Nephron progenitor cell (in vitro differentiated cells): ENCODE measurements around the gene RNU2-63P.

ENCODE experiments used
- DNase-seq: peaks from one replicate; pipeline ENCODE4 v3.0.0; 2021
- H3K27ac Mint-ChIP-seq: 2 replicates; pipeline ENCODE4 v1.8.0; 2021; ENCODE audit warnings: mild to moderate bottlenecking, moderate library complexity, mixed read lengths
- H3K27me3 Mint-ChIP-seq: 2 replicates; pipeline ENCODE4 v1.8.0; 2021; ENCODE audit warnings: mild to moderate bottlenecking, low read depth, mixed read lengths; ENCODE audit not compliant: poor library complexity
- H3K36me3 Mint-ChIP-seq: 2 replicates; pipeline ENCODE4 v1.8.0; 2021; ENCODE audit warnings: low read depth, mixed read lengths
- H3K4me1 Mint-ChIP-seq: 2 replicates; pipeline ENCODE4 v1.8.0; 2021; ENCODE audit warnings: mixed read lengths
- H3K4me3 Mint-ChIP-seq: 2 replicates; pipeline ENCODE4 v1.8.0; 2021; ENCODE audit warnings: mild to moderate bottlenecking, moderate library complexity, mixed read lengths
- H3K9me3 Mint-ChIP-seq: 2 replicates; pipeline ENCODE4 v1.8.0; 2021; ENCODE audit warnings: mild to moderate bottlenecking, moderate library complexity, mixed read lengths
- TF ChIP-seq, protein P1 (sequence below): fragments of 200-600 bp; sonication (generic); IDR thresholded peaks from 2 replicates; pipeline ENCODE4 v1.5.0; 2021; ENCODE audit warnings: antibody characterized with exemption

RNU2-63P gene

DNA sequence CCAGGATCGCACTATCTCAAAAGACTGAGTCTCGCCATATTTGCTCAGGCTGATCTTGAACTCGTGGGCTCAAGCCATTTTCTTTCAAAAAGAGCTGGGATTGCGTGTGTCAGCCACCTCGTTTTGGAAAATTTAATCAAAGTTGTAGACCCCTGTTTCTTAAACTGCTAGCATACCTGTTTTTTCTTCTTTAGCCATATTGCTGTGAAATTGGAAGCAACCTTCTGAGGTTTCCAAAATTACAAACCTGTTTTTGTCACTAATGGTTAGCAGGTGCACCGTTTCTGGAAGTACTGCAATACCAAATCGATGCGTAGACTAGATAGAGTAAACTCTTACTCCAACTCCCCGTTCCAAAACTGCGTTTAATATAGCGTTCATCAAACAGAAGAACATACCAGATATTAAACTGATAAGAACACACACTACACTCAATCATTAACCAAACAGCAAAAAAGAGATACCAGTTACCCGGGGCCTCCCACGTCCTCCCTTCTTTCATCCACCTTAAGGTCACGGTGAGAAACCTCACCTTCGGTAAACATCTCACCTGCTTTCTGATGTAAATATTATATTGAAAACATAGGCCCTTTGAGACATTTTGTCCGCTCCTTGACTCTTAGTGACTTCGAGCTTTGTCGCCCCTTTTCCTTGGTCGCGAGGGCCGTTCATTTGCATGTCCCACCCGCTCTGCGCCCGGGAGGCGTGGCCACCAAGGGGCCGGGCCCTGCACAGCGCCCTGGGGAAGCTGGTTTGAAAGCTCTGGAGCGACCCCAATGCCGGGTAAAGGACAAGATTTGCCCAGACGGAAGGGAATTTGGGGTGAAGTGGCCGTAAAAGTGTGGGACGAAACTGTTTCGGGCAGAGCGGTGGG lies at the start of gene RNU2-63P:
Gene RNU2-63P, minus strand, starts transcription at position 462 of the 874 bp plus-strand sequence.
- no peaks in the 10 kb centered on the region for H3K9me3 Mint-ChIP-seq
- TF ChIP-seq, protein P1, sequence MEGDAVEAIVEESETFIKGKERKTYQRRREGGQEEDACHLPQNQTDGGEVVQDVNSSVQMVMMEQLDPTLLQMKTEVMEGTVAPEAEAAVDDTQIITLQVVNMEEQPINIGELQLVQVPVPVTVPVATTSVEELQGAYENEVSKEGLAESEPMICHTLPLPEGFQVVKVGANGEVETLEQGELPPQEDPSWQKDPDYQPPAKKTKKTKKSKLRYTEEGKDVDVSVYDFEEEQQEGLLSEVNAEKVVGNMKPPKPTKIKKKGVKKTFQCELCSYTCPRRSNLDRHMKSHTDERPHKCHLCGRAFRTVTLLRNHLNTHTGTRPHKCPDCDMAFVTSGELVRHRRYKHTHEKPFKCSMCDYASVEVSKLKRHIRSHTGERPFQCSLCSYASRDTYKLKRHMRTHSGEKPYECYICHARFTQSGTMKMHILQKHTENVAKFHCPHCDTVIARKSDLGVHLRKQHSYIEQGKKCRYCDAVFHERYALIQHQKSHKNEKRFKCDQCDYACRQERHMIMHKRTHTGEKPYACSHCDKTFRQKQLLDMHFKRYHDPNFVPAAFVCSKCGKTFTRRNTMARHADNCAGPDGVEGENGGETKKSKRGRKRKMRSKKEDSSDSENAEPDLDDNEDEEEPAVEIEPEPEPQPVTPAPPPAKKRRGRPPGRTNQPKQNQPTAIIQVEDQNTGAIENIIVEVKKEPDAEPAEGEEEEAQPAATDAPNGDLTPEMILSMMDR: no peak
- H3K27ac Mint-ChIP-seq: peak within 1 kb of the TSS; percentile 100
- peaks cover 25% of the 10 kb centered on the region for H3K4me1 Mint-ChIP-seq
- H3K4me3 Mint-ChIP-seq: peak within 1 kb of the TSS; percentile 95
- DNase-seq: peak; percentile 82
- peaks cover 18% of the 10 kb centered on the region for H3K27me3 Mint-ChIP-seq
- no peaks in the 10 kb centered on the region for H3K36me3 Mint-ChIP-seq

DNA sequence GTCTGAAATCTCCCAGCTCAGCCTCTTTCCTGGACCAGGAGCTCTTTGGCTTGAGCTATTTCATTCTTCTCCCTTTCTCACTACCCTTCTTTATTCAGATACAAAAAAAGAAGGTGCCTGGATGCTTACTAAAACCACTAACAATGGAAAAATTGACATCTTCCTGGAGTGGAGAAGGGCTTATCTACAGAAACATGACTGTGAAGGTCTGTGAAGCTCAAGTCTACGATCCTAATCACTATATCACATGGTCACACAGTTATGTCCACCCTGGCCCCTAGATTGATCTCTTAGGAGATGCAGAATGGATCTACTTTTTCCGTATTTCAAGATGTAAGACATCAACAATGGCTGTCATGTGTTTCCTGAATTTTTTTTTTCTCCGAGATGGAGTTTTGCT lies 44.9 kb upstream of the RNU2-63P start:
- H3K9me3 Mint-ChIP-seq: no peaks in the 10 kb centered on the region
- peaks cover 17% of the 10 kb centered on the region for H3K4me1 Mint-ChIP-seq
- peaks cover 9% of the 10 kb centered on the region for H3K27me3 Mint-ChIP-seq
- no peak for DNase-seq
- TF ChIP-seq, protein P1: no peak
- H3K27ac Mint-ChIP-seq: no peak overlapping the region
- H3K4me3 Mint-ChIP-seq: no peak overlapping the region
- H3K36me3 Mint-ChIP-seq: no peaks in the 10 kb centered on the region

DNA sequence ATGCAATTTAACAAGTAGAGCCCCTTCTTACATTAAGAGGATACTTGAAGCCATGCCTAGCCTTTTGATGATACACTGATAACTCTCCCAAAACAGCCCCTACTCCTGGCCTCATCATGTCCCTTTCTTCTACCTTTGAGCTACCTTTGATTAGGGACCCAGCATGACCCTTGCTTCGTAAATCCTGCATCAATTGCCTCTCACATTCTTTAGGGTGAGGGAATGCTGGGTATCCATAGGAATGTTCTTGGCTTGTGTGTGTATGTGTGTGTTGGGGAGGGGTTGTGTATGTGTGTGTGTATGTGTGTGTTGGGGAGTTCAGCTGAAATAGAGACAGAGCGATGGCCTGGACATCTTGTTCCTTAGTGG lies 44.5 kb upstream of the RNU2-63P start:
- no peak for DNase-seq
- Mint-ChIP-seq H3K27ac (no peak overlapping the region), H3K9me3 (no peaks in the 10 kb centered on the region), H3K36me3 (no peaks in the 10 kb centered on the region), H3K4me1 (peaks cover 17% of the 10 kb centered on the region), H3K27me3 (peaks cover 10% of the 10 kb centered on the region), H3K4me3 (no peak overlapping the region)
- TF ChIP-seq, protein P1: no peak

DNA sequence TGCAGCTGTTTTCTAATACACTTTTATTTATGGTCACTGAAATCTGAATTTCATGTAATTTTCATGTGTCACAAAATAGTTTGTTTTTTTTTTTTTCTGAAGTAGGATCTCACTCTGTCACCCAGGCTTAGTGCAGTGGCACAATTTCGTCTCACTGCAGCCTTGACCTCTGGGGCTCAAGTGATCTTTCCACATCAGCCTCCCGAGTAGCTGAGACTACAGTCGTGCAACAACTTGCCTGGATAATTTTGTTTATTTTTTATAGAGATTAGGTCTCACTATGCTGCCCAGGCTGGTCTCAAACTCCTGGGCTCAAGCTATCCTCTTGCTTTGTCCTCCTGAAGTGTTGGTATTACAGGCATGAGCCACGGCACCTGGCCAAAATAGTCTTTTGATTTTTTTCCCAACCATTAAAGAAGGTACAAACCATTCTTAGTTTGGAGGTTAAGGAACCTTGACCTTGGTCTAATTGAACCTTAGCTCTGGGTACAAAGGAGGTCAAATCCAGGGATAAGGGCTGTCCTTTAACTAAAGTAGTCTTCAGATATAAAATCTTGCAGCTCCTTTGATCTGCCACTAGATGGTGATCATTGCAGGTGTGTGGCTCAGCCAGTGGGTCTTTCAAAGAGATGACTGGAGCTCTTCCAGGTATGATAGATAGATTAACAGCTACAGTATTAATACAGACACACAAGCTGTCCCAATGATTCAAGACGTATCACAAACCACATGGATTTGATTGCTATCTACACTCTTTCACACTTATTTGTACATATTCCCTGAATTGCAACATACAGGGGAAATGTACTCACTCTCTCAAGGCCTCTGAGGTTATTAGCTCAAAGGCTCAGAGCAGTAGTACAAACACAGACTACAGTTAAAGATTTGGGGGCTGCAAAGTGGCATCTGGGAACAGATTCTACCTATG lies 43.9 kb upstream of the RNU2-63P start:
- H3K9me3 Mint-ChIP-seq: no peaks in the 10 kb centered on the region
- peak; percentile 16 for DNase-seq
- H3K4me1 Mint-ChIP-seq: peaks cover 20% of the 10 kb centered on the region
- H3K4me3 Mint-ChIP-seq: no peak overlapping the region
- TF ChIP-seq, protein P1: peak; percentile 75
- H3K27me3 Mint-ChIP-seq: peaks cover 12% of the 10 kb centered on the region
- no peak overlapping the region for H3K27ac Mint-ChIP-seq
- H3K36me3 Mint-ChIP-seq: no peaks in the 10 kb centered on the region

DNA sequence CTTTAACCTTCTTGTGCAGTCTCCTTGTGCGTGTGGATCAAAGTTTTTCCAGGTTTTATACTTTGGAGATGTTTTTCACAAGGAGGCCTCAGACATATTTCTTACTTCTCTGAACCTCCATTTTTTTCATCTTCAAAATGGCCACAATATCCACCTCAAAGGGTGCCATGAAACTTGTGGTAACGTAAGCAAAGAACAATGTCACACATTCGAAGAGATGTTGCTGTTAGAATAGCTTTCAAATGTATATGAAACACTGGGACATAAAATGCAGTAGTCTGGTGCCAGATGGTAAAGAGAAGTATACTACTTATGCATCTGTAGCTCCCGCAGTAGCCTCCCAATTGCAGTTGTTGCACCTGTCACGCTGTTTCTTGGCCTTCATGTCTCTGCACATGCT lies 41.8 kb upstream of the RNU2-63P start:
- Mint-ChIP-seq H3K4me3 (no peak overlapping the region), H3K9me3 (no peaks in the 10 kb centered on the region), H3K4me1 (peaks cover 40% of the 10 kb centered on the region), H3K27ac (no peak overlapping the region), H3K27me3 (peaks cover 12% of the 10 kb centered on the region), H3K36me3 (peaks cover 6% of the 10 kb centered on the region)
- TF ChIP-seq, protein P1: no peak
- DNase-seq: no peak
